IMR-90 (cell line): ENCODE data around the gene FAM193A.

Experiments
- CHD1 ChIP-seq: IDR thresholded peaks from 2 replicates; pipeline ENCODE4 v1.6.1; 2012; ENCODE audit warnings: low read depth, low read length, improper control_type of control experiment
- POLR2A ChIP-seq: IDR thresholded peaks from 2 replicates; pipeline ENCODE4 v1.6.1; 2012; ENCODE audit warnings: mild to moderate bottlenecking, low read depth, low read length
- TF ChIP-seq, protein P1 (sequence below): conservative IDR thresholded peaks from 2 replicates; pipeline ENCODE4 v1.5.1; 2012; ENCODE audit warnings: mild to moderate bottlenecking, low read depth, low read length, improper control_type of control experiment

DNA sequence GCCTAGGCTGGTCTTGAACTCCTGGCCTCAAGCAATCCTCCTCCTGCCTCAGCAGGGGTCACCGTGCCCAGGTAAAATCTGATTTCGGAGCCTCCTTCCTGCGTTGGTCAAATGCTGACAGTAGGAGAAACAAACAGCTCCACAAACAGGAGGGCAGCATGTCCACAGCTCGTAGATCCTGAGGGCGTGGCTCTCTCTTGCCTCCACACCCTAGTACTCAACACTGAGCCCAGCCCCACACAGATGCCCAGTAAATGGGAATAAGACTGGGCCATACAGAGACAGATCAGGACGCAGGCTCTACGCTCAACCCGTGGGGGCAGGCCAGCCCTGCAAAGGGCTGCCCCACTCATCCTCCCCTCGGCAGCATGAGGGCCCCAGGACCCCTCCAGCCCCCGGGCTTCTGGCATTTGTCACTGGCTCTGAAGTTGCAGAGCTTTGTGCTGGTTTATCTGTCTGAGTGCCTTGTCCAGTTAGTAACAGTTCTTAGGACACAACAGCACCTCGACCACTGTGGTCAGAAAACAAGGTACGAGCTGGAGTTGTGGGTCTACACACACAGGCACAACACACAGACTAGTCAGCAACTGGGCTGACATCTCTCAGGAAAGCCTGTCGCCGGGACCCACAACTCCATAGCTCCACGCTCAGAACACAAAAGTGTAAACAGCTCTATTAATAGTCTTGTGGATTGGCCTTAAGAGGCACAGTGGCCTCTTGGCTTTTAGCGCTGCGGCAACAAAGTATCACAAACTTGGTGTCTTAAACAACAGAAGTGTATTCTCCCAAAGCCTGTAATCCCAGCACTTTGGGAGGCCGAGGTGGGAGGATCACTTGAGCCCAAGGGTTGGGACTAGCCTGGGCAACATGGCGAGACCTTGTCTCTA, 214.5 kb downstream of the FAM193A start:
- TF ChIP-seq, protein P1, sequence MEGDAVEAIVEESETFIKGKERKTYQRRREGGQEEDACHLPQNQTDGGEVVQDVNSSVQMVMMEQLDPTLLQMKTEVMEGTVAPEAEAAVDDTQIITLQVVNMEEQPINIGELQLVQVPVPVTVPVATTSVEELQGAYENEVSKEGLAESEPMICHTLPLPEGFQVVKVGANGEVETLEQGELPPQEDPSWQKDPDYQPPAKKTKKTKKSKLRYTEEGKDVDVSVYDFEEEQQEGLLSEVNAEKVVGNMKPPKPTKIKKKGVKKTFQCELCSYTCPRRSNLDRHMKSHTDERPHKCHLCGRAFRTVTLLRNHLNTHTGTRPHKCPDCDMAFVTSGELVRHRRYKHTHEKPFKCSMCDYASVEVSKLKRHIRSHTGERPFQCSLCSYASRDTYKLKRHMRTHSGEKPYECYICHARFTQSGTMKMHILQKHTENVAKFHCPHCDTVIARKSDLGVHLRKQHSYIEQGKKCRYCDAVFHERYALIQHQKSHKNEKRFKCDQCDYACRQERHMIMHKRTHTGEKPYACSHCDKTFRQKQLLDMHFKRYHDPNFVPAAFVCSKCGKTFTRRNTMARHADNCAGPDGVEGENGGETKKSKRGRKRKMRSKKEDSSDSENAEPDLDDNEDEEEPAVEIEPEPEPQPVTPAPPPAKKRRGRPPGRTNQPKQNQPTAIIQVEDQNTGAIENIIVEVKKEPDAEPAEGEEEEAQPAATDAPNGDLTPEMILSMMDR, result no peak
- no peak for TF ChIP-seq POLR2A
- TF ChIP-seq CHD1, result no peak
